ENCODE results near the gene SKIDA1.

GRCh38 chr10:21468086-21468485, 57.4 kb downstream of the SKIDA1 start:
- no peak for TF ChIP-seq POLR2AphosphoS5 (IDR thresholded peaks at IDR 0.05; ENCODE audit: borderline replicate concordance, low read depth, low read length)
- TF ChIP-seq EZH2 (IDR thresholded peaks at IDR 0.05) = no peak

Measured in SK-N-MC (cell line).